ENCODE data around the gene RBMS3.

Gene RBMS3

DNA sequence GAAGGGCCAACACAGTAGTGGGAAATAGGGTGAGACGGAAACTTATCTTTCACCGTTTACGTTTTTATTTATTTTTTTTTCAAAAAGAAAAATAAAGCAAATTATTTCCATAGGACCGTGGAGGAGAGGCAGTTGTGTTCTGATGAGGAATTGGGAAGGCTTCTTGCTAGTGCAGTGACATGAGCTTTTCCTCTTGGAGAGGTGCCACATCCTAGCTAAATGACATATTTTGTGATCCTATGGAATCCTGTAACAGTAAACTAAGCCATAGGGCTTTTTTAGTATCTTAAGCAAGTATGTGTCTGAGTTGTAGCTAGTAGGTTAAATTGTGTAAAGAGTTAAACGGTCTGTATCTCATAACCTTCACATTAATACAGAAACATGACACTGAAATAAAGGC lies 609.9 kb downstream of the RBMS3 start:
- no peak for DNase-seq (ENCODE audit: low read depth)

DNA sequence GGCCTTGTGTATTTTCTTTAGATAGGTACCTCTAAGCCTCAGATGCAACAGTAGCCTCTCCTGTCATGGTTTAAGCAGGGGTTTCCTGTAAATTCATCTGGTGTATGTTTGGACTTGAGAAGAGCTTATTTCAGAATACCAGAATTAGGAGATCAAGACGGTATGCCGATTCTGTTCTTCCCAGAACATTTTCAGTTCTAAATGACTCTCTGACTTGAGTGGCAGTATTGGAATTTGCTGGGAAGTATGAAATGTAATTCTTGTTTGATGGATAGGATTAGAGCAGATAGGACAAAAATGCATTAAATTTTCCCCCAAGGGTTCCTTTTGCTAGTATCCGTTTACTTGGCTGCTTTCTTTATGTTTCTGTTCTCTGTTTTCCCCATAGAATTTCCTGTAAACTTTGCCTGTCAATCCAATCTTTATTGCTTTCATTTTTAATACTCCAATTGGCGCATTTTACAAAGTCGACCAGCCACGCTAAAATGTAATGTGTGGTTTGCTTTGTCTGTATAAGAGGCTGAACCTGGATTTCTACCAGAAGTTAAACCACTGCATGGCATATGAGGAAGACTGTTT lies 612.2 kb downstream of the RBMS3 start:
- DNase-seq (ENCODE audit: low read depth): no peak

- no peak for DNase-seq (ENCODE audit: low read depth)
These were observed 616.0 kb downstream of the RBMS3 start for GRCh38 chr3:29896856-29897255.

- DNase-seq (ENCODE audit: low read depth): no peak
These were observed 617.5 kb downstream of the RBMS3 start for GRCh38 chr3:29898171-29898965.

DNA sequence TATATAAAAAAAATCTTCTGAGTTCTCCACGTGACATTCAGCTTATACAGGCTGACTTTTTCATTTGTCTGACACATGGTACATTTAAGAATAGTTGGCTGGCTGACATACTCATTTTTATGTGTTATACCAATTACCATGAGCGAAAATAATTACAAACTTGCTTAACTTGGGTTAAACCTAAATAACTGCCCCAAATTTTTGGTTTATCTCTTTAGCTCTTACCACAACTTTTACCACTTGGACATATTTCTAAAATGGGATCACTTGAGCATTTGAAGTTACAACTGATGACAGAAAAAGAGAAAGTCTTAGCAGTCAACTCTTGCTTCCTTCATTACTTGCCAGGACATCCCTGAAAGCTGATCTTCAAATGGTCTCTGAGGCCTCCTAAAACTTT lies 618.1 kb downstream of the RBMS3 start:
- DNase-seq (ENCODE audit: low read depth): no peak

- DNase-seq (ENCODE audit: low read depth): no peak
These were observed 620.2 kb downstream of the RBMS3 start for GRCh38 chr3:29901097-29901496.

GRCh38 chr3:29903600-29903999 lies 622.7 kb downstream of the RBMS3 start:
- DNase-seq (ENCODE audit: low read depth): no peak

DNA sequence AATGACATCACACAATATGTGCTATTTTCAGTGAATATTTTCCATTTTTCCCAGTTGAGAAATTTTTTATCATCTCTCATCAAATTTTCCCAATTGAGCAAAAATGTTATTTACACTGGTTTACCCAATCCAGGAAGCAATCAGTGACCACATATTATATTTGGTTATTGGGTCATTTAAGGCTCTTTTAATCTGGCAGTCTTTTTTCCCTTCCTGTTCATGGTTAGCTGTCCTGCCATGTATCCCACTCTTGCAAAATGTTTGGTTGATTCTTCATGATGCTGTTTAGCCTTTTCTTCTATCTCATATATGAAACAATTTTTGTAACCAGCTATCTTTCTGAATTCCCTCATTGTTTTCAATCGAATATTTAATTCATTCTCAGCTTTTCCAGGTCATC lies 626.0 kb downstream of the RBMS3 start:
- DNase-seq (ENCODE audit: low read depth): no peak

DNA sequence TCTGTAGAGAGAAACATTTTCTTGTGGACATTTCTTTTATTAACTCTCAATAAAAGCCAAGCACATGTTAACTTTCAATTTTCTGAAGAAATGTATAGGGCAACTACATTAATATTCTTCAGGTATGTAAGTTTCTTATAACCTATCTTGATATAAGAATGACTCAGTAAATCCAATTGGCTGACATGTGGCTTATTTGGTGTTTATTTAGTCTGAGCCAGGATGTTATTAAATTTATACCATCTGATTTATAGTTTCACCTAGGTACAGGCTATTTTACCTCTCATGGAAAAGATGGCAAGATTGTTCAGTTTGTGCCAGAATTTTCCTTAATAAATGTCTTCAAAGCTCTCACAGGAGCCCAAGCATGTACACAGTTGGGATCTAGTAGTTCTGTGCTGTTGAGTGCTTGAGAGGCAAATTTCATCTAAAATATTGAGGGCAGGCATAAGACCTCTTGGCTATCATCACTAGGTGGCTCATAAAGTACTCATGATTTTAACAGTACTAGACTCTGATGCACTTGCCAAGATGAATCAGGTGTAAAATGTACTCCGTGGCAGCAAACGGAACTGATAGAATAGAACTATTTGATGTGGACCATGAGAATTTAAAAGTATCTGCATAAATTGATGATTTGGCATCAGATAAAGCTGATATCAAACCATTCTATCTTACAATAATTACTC lies 631.9 kb downstream of the RBMS3 start:
- DNase-seq (ENCODE audit: low read depth): no peak

GRCh38 chr3:29914861-29915524 lies 634.1 kb downstream of the RBMS3 start:
- no peak for DNase-seq (ENCODE audit: low read depth)

DNA sequence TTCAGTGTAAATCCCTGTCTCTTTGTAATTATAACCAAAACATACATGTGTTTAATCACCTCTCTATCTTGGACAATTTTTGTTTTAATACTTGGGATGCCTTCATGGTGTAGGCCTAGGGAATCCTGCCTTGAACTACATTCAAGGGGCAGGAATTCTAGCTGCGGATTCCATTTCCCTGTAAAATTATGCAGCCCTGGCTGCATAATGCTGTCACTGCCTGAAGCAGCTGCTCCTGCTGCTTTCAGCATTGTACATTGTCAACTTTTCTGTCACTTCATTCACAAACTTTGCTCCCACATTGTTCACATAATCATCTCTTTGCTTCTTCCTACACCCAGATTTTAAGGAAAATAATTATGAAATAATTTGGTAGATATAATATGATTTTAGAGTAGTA lies 638.7 kb downstream of the RBMS3 start:
- DNase-seq (ENCODE audit: low read depth): no peak

GRCh38 chr3:29922992-29923746 lies 642.3 kb downstream of the RBMS3 start:
- DNase-seq (ENCODE audit: low read depth): no peak

DNA sequence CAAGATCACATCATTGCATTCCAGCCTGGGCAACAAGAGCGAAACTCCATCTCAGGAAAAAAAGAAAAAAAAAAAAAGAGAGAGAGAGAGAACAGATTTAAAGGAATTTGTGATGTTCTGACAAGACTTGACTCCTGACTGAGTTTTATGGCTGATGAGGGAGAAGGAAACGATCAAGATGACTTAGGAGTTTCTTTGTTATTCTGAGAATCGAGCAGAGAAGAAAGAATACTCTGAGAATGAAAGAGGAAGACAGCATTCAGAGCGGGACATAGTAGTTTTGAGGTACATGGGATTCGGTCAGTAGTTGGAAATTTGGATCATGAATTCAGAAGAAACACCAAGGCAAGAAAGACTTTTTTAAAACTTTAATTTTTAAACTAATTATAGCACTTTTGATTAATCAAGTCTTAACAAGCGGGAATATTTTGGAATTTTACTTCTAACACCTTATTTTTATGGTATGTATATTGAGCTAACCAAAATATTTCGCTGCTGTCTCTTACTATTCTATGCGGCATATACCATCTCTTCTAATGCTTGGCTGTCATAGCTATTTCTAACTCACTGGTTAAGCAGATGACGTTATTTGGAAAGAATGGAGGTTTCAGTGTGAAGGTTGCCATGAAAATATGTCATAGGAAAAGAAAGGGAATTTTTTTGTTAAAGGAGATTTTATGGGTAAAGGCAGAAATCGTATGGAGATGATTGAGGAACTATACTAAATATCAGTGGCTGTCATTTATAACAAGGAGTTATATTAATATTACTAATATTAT lies 644.1 kb downstream of the RBMS3 start:
- no peak for DNase-seq (ENCODE audit: low read depth)

DNA sequence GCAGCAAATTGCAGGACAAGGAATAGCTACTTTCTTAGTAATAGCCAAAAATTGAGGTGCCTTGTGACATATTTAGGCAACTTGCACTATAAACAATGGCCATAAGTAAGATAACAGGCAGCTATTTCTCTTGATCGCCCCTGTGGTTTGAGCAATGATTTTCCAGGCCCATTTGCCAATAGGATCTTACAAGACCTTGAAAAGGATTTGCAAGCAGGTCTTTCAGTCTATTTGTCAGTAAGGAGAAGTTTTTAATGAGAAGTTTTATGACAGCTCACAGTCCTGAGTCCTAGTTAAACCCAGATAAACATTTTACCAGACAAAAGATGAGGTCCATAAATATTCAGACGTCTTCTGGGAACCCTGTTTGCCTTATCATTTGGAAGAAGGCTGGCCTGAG lies 645.5 kb downstream of the RBMS3 start:
- no peak for DNase-seq (ENCODE audit: low read depth)

- DNase-seq (ENCODE audit: low read depth): no peak
These were observed 651.9 kb downstream of the RBMS3 start for GRCh38 chr3:29932696-29933325.

- no peak for DNase-seq (ENCODE audit: low read depth)
These were observed 653.1 kb downstream of the RBMS3 start for GRCh38 chr3:29933802-29934490.

DNA sequence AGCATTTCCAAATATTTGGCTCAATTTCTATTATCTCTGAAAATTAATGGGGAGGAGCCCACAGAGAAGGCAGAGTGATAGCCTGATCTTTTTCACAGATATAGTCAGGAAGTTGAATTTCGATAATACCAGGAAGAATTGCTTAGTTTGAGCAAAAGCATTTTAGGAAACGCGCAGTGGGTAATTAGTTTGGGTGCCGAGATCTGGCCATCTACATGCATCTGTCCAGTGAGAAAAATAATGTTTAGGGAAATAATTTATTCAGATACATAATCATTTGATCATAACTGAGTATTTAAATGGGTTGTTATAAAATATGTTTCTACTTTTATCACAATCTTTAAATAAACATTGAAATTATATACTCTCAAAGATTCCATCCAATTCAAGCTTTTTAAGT lies 653.9 kb downstream of the RBMS3 start:
- DNase-seq (ENCODE audit: low read depth): no peak

- no peak for DNase-seq (ENCODE audit: low read depth)
These were observed 655.2 kb downstream of the RBMS3 start for GRCh38 chr3:29936054-29936453.

GRCh38 chr3:29936766-29937165 lies 655.9 kb downstream of the RBMS3 start:
- DNase-seq (ENCODE audit: low read depth): no peak

DNA sequence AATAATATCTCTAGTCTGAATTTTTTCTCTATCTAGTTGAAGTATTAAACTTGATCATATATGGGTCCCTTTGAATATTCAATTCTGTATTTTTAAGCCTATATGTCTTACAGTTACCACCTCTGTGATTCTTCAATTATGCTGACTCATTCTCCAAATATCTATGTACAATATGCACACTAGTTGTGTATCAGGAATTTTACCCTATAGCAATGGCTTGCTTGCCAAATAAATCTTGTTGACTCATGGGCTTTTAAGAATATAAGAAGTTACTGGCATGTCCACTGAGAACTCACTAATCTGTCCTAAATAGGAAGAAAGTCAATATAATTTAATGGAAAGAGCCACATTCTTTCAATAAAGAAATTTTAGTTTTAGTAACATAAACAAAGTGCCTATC lies 656.3 kb downstream of the RBMS3 start:
- no peak for DNase-seq (ENCODE audit: low read depth)

Measured in T follicular helper cell (primary cell).